WERI-Rb-1 (cell line): ENCODE data around the gene DUS3L.
"Not testable (repeated sequence)": the region's sequence is repeated elsewhere in the genome, so short reads cannot be mapped to it uniquely, and the experiment has no call there.

ENCODE experiments used
- DNase-seq: peaks from one replicate; pipeline ENCODE4 v3.0.0-alpha.2; 2020
- H3K27ac ChIP-seq: fragments of 250-450 bp; sonication (Bioruptor Pico); 2 replicates; pipeline ENCODE4 v1.5.1; 2020; ENCODE audit warnings: mild to moderate bottlenecking, moderate library complexity
- H3K27me3 ChIP-seq: fragments of 250-450 bp; sonication (Bioruptor Pico); 2 replicates; pipeline ENCODE4 v1.5.1; 2021; ENCODE audit warnings: mild to moderate bottlenecking, low read depth, moderate library complexity; ENCODE audit not compliant: insufficient read depth, severe bottlenecking
- H3K36me3 ChIP-seq: fragments of 250-450 bp; sonication (Bioruptor Pico); 2 replicates; pipeline ENCODE4 v1.5.1; 2020; ENCODE audit warnings: mild to moderate bottlenecking, moderate library complexity
- H3K4me3 ChIP-seq: 2 replicates; pipeline ENCODE4 v1.5.1; 2011; ENCODE audit warnings: low read depth, mild to moderate bottlenecking, control low read depth, low read length
- H3K9me3 ChIP-seq: fragments of 250-450 bp; sonication (Bioruptor Pico); 2 replicates; pipeline ENCODE4 v1.5.1; 2021; ENCODE audit warnings: mild to moderate bottlenecking, moderate library complexity; ENCODE audit not compliant: severe bottlenecking
- CTCF ChIP-seq: IDR thresholded peaks from 2 replicates; pipeline ENCODE4 v1.5.1; 2011; ENCODE audit warnings: low read depth, mild to moderate bottlenecking, control low read depth, inconsistent platforms, low read length

DUS3L gene

GRCh38 chr19:5782945-5783919, 7.7 kb downstream of the DUS3L start:
- no peaks in the 10 kb centered on the region for H3K27me3 ChIP-seq
- no peak for DNase-seq
- no peak for TF ChIP-seq CTCF

GRCh38 chr19:5782322-5782721, 8.6 kb downstream of the DUS3L start:
- no peak overlapping the region for H3K4me3 ChIP-seq
- H3K27me3 ChIP-seq = no peaks in the 10 kb centered on the region
- no peaks in the 10 kb centered on the region for H3K9me3 ChIP-seq
- TF ChIP-seq CTCF = no peak
- peaks cover 27% of the 10 kb centered on the region for H3K36me3 ChIP-seq
- DNase-seq = no peak
- H3K27ac ChIP-seq = no peak overlapping the region

More at GRCh38 chr19:5782945-5783919, 7.7 kb downstream of the DUS3L start:
- Histone ChIP-seq H3K9me3 (no peaks in the 10 kb centered on the region), H3K27ac (no peak overlapping the region), H3K36me3 (peaks cover 36% of the 10 kb centered on the region), H3K4me3 (no peak overlapping the region)

- H3K27me3 ChIP-seq, DNase-seq, H3K4me3 ChIP-seq, H3K27ac ChIP-seq, H3K9me3 ChIP-seq: not testable (repeated sequence)
- H3K36me3 ChIP-seq = peaks cover 15% of the 10 kb centered on the region
Measured at GRCh38 chr19:5780916-5781315, 10.0 kb downstream of the DUS3L start.

GRCh38 chr19:5778402-5778801, 12.6 kb downstream of the DUS3L start:
- Histone ChIP-seq H3K9me3 (no peaks in the 10 kb centered on the region), H3K27me3 (no peaks in the 10 kb centered on the region), H3K27ac (no peak overlapping the region), H3K4me3 (no peak overlapping the region), H3K36me3 (no peaks in the 10 kb centered on the region; the same call in 1 of the 2 replicates)
- no peak for DNase-seq
- no peak for TF ChIP-seq CTCF

- Histone ChIP-seq H3K4me3 (no peak overlapping the region), H3K27ac (no peak overlapping the region), H3K36me3 (no peaks in the 10 kb centered on the region), H3K27me3 (no peaks in the 10 kb centered on the region), H3K9me3 (peaks cover 4% of the 10 kb centered on the region)
- no peak for TF ChIP-seq CTCF
- no peak for DNase-seq
Measured at GRCh38 chr19:5775668-5776309, 15.2 kb downstream of the DUS3L start.

- no peaks in the 10 kb centered on the region for H3K27me3 ChIP-seq
- TF ChIP-seq CTCF = no peak
- DNase-seq = no peak
- H3K9me3 ChIP-seq = peaks cover 4% of the 10 kb centered on the region
- H3K27ac ChIP-seq = no peak overlapping the region
- no peak overlapping the region for H3K4me3 ChIP-seq
- H3K36me3 ChIP-seq = no peaks in the 10 kb centered on the region
Measured at GRCh38 chr19:5774921-5775320, 16.0 kb downstream of the DUS3L start.
